CD1c-positive myeloid dendritic cell (primary cell): ENCODE data around the gene SPNS2.

Experiments
- DNase-seq: peaks from one replicate; pipeline ENCODE4 v3.0.0-alpha.2; 2016; ENCODE audit errors: extremely low spot score

SPNS2 gene

DNA sequence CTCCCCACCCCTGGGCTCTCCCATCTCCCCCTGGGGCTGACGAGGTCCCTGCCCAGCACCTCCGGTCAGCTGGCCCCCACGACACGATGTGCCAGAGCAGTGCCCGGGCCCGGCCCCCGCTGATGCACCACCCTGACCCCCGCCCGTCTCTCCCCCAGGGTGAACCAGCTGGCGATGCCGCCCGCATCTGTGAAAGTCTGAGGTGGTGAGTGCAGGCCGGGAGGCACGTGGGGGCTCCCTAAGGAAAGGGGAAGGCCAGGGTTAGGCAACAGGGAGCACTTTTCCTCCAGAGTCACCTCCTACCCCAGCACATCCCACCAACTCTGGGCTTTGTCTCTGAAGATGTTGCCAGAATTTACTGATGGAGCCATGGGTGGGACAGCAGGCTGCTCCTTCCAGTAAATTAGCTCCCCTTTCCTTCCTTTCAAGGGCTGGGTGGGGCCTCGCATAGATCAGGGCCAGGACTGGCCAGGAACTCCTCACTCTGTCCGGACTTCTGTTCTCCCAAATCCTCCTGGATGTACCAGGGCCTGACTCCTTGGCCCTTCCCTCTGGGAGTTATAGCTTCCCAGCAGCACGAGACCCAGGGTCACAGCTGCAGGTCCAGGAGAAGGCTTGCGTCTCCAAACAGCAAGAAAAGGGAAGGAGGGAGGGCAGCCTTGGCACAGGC is 38.2 kb downstream of the SPNS2 start:
- DNase-seq: peak; percentile 47

DNA sequence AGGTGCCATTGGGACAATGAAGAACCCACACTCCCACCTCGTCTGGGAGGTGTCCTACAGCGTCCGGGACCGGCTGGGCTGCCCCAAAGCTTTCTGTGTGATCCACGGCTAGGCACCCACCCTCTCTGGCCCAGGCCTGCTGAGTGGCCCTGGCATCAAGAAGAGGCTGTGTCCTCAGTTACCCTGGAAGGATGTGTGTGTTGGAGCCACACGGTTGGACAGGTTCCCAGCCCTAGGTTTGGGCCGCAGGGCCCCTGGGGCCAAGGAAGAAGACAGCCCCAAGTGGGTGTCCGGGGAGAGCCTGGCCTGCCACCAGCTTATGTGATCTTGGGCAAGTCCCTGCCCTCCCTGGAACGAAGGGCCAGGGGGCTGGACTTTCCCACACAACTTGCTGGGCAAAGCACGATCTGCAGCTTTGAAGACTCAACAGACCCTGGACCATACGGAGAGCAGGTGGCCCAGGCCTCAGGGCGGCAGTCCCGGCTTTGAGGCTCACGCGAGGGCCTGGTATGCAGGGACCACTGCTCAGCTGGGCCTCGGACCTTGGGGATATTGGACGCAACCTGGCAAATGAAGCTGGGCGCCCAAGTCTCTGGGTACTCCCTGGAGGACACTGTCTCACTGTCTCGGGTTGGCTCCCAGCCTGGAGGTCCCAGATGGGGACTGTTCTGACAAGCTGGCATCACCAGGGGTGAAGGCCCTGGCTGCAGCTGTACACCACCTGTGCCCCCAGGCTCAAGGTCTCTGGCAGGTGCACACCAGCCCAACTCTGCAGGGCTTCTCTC is 39.0 kb downstream of the SPNS2 start:
- no peak for DNase-seq

- DNase-seq: no peak
Measured at GRCh38 chr17:4538236-4539002, 39.7 kb downstream of the SPNS2 start.

DNA sequence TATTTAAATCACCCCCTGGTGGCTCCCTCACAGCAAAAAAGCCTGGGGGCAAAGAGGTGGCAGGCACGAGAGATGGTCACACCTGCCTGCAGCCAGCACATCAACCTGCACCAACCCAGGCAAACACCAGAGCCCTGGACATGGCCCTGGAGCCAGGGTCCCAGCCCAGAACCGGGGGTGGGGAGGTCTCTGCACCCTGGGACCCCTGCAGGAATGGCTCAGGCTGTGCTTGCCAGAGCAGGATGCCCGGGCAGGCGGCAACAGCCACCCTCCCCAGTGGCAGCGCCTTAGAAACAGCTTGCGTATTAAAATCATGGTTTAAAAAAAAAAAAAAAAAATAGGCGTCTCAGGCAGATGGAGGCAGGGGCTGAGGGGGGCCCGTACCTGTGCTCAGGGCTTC is 40.3 kb downstream of the SPNS2 start:
- DNase-seq: no peak

DNA sequence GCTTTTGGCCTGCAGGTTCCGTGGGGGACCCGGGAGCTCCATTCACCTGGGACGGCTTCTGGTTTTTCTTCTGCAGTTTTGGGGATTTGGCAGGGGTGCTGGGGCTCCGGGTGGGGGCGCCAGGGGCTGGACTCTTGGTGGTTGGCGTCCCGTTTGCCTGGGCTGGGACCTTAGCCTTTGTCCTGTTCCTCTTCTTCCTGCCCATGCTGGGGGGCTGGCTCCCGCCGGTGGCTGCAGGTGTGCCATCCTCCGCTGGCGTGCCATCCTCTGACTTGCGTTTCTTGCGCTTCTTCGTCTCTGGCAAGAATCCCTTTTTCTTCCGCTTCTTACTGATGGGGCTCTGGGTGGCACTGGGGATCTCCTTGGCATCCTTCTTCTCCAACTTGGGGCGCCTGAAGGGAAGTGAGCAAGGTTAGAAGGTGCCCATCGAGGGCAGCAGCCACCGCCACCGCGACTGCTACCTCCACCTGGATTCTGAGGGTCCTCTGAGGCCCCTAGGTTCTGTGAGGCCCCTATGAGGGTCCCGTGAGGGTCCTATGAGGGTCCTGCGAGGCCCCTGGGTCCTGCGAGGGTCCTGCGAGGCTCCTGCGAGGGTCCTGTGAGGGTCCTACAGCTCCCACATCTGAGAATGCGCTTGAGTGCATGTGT is 41.0 kb downstream of the SPNS2 start:
- no peak for DNase-seq

GRCh38 chr17:4540224-4540651 is 41.6 kb downstream of the SPNS2 start:
- DNase-seq: no peak

DNA sequence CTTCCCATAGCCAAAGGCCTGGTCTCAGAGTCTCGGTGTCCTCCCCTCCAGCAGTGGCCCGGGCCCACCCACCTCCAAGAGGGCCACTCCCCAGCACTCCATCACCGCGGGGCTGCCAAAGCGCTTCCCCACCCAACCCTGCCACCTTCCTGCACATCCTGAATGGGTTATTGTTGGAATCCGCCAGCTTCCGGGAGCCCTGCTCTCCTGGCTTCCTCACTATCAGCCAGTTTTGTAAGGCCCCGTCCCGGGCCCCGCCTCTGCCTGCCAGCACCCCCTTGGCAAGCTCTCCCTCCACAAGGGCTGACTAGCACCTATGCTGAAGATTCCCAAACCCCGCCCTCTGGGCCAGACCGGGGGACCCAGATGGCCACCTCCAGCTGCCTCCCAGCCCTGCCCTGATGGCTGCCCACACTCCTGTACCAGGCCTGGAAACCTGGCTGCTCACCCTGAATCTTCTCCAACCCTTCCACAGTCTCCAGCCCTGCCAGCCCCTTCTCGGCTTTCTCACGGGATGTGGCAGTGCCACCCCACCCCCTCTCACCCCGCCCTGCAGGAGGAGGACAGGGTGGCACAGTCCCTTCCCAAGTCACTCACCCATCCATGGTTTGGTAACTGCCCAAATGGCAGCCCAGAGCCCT is 42.1 kb downstream of the SPNS2 start:
- no peak for DNase-seq

DNA sequence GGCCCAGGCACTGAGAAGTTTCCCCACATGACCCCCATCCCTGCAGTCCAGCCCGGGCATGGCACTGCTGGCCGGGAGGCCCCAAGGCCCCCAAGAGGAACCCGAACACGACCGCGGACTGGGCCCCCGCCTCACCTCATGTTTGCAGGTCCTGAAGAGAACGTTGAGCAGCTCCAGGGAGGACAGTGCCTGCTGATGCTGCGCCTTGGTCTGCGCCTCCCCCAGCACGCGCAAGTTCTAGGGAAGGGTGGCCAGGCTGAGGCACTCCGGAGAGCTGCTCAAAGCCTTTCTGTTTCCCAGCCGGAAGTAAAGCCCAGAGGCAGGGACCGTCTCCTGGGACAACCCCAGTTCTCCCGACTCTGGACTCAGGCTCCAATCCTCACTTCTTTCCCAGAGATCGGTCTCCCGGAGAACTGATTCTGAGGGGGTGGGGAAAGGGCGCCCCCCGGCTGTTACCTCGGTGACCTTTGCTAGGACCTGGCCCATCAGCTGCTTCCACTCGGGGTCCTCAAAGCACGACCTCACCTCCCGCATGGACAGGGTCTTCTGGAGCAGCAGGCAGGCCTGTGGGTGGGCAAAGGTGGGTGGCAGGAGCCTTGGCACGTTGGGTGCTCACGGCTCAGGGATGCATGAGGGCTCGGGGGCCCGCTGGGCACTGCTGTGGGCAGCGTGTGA is 42.8 kb downstream of the SPNS2 start:
- no peak for DNase-seq

GRCh38 chr17:4542003-4542725 is 43.5 kb downstream of the SPNS2 start:
- no peak for DNase-seq

GRCh38 chr17:4542726-4543191 is 44.1 kb downstream of the SPNS2 start:
- DNase-seq: no peak

GRCh38 chr17:4543557-4544026 is 44.9 kb downstream of the SPNS2 start:
- no peak for DNase-seq

- no peak for DNase-seq
Measured at GRCh38 chr17:4544135-4544950, 45.7 kb downstream of the SPNS2 start.

- DNase-seq: no peak
Measured at GRCh38 chr17:4544951-4545216, 46.2 kb downstream of the SPNS2 start.

DNA sequence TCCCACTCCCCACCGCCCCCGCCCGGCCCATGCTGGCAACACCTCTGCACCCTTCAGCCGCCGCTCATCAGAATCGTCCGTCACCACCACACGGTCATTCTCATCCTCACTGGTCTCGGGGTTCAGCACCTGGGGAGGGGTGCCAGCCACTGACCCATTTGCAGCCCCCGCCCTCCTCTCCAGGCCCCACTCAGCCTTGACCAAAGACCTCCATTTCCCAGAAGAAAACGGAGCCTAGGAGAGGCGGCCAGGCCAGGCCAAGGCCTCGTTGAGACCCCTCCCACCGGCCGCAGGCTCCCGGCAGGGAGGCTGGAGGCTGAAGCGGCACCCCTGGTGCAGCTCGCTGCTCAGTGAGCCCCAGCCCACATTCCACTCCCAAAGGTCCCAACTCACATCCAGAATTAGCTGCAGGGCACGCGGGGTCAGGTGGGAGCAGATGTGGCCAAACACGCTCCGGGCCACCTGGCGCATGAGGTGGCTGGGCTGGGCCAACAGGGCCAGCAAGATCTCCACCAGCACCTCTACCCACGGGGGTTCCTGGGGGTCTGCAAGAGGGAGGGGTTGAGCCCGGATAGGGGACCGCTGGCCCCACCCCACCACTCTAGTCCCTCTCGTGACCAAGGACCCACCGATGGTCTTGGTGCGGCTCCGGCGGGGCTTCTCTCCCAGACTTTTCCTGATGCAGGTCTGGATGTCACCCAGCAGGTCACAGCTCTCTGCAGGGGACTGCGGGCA is 46.7 kb downstream of the SPNS2 start:
- DNase-seq: no peak

- DNase-seq: no peak
Measured at GRCh38 chr17:4547118-4547906, 48.6 kb downstream of the SPNS2 start.

GRCh38 chr17:4548061-4548461 is 49.4 kb downstream of the SPNS2 start:
- DNase-seq: no peak

DNA sequence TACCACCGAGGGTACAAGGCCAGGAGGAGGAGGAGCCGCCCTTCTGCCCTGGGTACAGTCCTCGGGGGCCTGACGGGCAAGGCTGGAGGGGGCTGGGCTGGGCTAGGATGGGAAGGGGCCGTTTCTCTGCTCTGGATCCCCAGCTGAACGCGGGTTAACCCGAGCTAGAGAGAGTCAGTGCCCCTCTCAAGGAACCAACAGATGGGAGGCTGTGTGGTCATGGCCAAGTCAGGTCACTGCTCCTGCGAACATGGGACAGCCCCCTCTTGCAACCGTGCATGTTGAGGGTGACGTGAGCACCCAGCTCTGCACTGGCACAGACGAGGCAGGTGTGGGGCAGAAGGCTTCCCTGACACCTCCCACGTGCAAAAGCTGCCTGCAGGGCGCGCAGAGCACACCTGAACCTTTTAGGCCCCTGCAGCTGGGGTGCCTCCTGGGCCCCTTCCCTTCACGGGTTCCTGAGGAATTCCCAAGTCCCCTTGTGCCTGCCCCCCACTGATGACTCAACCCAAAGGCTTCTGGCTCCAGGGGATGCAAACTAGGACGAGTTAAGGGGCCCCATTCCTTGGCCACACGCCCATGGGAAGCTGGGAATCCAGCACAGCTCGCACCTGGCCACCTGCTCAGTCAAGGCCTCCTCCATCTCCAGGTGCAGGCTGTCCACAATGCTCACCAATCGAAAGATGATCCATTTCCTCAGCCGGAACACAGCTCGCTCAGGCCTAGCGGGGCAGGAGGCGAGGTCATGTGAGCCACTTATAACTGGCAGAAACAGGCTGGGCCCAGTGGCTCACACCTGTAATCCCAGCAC is 50.2 kb downstream of the SPNS2 start:
- DNase-seq: no peak
